Karpas-422 (cell line): ENCODE data around the gene RGS1. TPM values are rescaled to one million over a fixed set of nuclear protein-coding genes. Genes with fewer than 3 reads are reported as not detected.

ENCODE experiments used
- DNase-seq: peaks from one replicate; pipeline ENCODE4 v3.0.0-alpha.2; 2015
- H2AFZ ChIP-seq: fragments of 200-600 bp; sonication (generic); 2 replicates; pipeline ENCODE4 v1.6.1; 2014; ENCODE audit warnings: antibody characterized with exemption, low read length, mixed read lengths
- H3K27ac ChIP-seq: fragments of 200-600 bp; sonication (generic); 2 replicates; pipeline ENCODE4 v1.5.1; 2014; ENCODE audit warnings: mild to moderate bottlenecking, low read length, moderate library complexity
- H3K27me3 ChIP-seq: fragments of 200-600 bp; sonication (generic); 2 replicates; pipeline ENCODE4 v1.6.1; 2014; ENCODE audit warnings: low read length, mixed read lengths
- H3K36me3 ChIP-seq: fragments of 200-600 bp; sonication (generic); 2 replicates; pipeline ENCODE4 v1.6.1; 2014; ENCODE audit warnings: low read length, mixed read lengths; ENCODE audit not compliant: insufficient read depth
- H3K4me1 ChIP-seq: fragments of 200-600 bp; sonication (generic); 2 replicates; pipeline ENCODE4 v1.6.1; 2014; ENCODE audit warnings: mild to moderate bottlenecking, low read length, mixed read lengths
- H3K4me2 ChIP-seq: fragments of 200-600 bp; sonication (generic); 2 replicates; pipeline ENCODE4 v1.6.1; 2014; ENCODE audit warnings: low read length, low read depth, mild to moderate bottlenecking; ENCODE audit not compliant: poor library complexity, severe bottlenecking
- H3K4me3 ChIP-seq: fragments of 200-600 bp; sonication (generic); 2 replicates; pipeline ENCODE4 v1.5.1; 2014; ENCODE audit warnings: mild to moderate bottlenecking, antibody characterized with exemption, low read length, mixed read lengths
- H3K79me2 ChIP-seq: fragments of 200-600 bp; sonication (generic); 2 replicates; pipeline ENCODE4 v1.6.1; 2014; ENCODE audit warnings: mild to moderate bottlenecking, low read length, mixed read lengths
- H3K9ac ChIP-seq: fragments of 200-600 bp; sonication (generic); 2 replicates; pipeline ENCODE4 v1.6.0; 2014; ENCODE audit warnings: low read length
- H3K9me2 ChIP-seq: fragments of 200-600 bp; sonication (generic), shearing (Covaris generic); replicated peaks from 2 replicates; pipeline ENCODE4 v1.6.0; 2014; ENCODE audit warnings: mild to moderate bottlenecking, low read length, moderate library complexity; ENCODE audit not compliant: insufficient read depth
- H3K9me3 ChIP-seq: fragments of 300-700, 200-600 bp; sonication (generic); 2 replicates; pipeline ENCODE4 v1.6.1; 2014; ENCODE audit warnings: low read length, mixed read lengths
- H4K20me1 ChIP-seq: fragments of 200-600 bp; sonication (generic); 2 replicates; pipeline ENCODE4 v1.6.1; 2014; ENCODE audit warnings: mild to moderate bottlenecking, antibody characterized with exemption, low read length, low read depth; ENCODE audit not compliant: insufficient read depth
- total RNA-seq: library from RNA; depleted of rRNA; stranded (reverse); fragments of >200 nt; shearing (Covaris generic); gene quantifications from 2 replicates; pipeline ENCODE4 v1.2.3, GENCODE V29; 2014; ENCODE audit warnings: low replicate concordance

RGS1 gene
- total RNA-seq, 1 experiment from 2014 or later: 3.5 TPM

DNA sequence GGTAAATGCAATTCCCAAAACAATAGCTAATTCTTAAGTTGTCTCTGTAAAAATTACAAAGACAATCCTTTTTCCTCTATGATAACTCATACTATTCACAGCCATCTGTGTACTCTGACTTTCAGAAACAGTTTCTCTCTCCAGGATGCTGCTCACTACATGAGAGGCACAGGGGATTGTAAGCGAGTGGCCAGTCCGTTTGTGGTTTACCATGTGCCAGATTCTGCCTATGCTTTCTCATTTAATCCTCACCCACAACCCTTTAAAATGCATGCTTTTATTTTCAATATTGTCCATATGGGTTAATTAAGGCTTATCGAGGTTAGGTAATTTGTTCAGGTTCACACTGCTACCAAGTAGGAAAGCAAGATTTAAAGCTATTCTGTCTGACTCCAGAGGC, 23.0 kb downstream of the RGS1 start:
- Histone ChIP-seq H3K4me3 (no peak overlapping the region), H3K9me3 (no peaks in the 10 kb centered on the region), H3K36me3 (no peaks in the 10 kb centered on the region), H3K9me2 (no peaks in the 10 kb centered on the region), H3K4me1 (peaks cover 11% of the 10 kb centered on the region), H3K79me2 (no peaks in the 10 kb centered on the region), H3K27ac (no peak overlapping the region), H4K20me1 (no peaks in the 10 kb centered on the region), H2AFZ (no peak overlapping the region), H3K9ac (no peak overlapping the region), H3K4me2 (no peak overlapping the region), H3K27me3 (no peaks in the 10 kb centered on the region)
- no peak for DNase-seq

DNA sequence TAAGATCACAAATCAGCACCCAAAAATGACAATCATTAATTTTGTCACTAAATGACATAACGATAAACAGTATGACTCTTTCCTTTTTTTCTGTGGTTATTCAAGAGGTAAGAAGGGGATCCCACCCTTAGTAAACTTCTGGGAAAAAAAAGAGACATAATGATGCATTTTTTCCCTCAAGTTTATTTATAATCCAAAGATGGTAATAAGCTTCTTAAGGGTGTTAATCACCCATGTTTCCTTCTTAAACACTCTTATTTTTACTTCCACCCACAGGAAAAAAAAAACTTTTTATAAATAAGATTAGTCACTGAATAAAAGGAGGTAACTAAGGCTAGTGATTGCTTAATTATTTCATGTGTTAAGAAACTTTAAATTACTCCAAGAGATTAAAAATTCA, 24.7 kb downstream of the RGS1 start:
- Histone ChIP-seq H3K27me3 (no peaks in the 10 kb centered on the region), H4K20me1 (no peaks in the 10 kb centered on the region), H3K4me3 (no peak overlapping the region), H2AFZ (no peak overlapping the region), H3K79me2 (no peaks in the 10 kb centered on the region), H3K9me3 (no peaks in the 10 kb centered on the region), H3K27ac (no peak overlapping the region), H3K36me3 (no peaks in the 10 kb centered on the region), H3K4me2 (no peak overlapping the region), H3K9ac (no peak overlapping the region), H3K4me1 (peaks cover 21% of the 10 kb centered on the region), H3K9me2 (no peaks in the 10 kb centered on the region)
- no peak for DNase-seq

DNA sequence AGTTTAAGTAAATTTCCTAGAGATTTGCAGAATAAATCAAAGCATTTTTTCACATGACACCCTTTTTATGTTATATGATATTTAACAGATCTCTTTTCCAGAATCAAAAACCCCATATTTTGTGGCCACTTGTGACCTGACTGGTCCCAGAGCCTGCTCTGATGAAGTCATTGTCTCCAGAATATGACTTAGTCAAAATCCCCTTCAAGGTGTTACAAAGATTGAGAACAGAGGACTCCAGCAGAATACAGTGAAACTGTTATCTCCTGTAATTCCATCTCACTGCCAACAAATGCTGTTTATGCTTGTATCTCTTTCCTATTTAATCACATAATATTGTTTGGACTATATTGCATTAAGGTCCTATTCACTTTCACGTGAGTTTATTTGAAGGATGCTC, 25.6 kb downstream of the RGS1 start:
- Histone ChIP-seq H3K27me3 (no peaks in the 10 kb centered on the region), H3K27ac (no peak overlapping the region), H3K9me3 (no peaks in the 10 kb centered on the region), H3K9ac (no peak overlapping the region), H3K4me1 (peaks cover 25% of the 10 kb centered on the region), H4K20me1 (no peaks in the 10 kb centered on the region), H2AFZ (no peak overlapping the region), H3K4me3 (no peak overlapping the region), H3K79me2 (no peaks in the 10 kb centered on the region), H3K4me2 (no peak overlapping the region), H3K36me3 (no peaks in the 10 kb centered on the region), H3K9me2 (no peaks in the 10 kb centered on the region)
- DNase-seq: peak; percentile 34

DNA sequence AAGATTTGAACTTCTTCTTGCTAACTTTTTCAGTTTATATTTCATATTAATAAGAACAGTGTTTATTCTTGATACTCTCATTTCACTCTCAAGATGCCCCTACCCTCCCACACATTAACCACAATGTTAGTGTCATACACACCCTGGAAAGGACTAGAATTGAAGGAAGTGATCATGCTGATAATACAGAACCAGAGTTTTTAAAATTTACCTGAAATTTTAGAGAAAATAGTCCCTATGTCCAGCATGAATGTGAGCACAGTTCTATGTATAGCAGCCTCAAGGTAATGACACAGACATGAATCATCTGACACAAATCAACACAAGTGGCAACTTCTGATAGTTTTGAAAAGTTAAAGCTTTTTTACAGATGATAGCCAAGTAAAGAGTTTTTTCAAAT, 26.0 kb downstream of the RGS1 start:
- H3K4me3 ChIP-seq: no peak overlapping the region
- no peaks in the 10 kb centered on the region for H4K20me1 ChIP-seq
- H3K9me2 ChIP-seq: no peaks in the 10 kb centered on the region
- H3K27me3 ChIP-seq: no peaks in the 10 kb centered on the region
- H3K4me1 ChIP-seq: peaks cover 28% of the 10 kb centered on the region
- H3K9ac ChIP-seq: no peak overlapping the region
- no peaks in the 10 kb centered on the region for H3K79me2 ChIP-seq
- no peaks in the 10 kb centered on the region for H3K36me3 ChIP-seq
- H3K4me2 ChIP-seq: no peak overlapping the region
- peak; percentile 16 for DNase-seq
- H3K9me3 ChIP-seq: no peaks in the 10 kb centered on the region
- no peak overlapping the region for H2AFZ ChIP-seq
- H3K27ac ChIP-seq: no peak overlapping the region

DNA sequence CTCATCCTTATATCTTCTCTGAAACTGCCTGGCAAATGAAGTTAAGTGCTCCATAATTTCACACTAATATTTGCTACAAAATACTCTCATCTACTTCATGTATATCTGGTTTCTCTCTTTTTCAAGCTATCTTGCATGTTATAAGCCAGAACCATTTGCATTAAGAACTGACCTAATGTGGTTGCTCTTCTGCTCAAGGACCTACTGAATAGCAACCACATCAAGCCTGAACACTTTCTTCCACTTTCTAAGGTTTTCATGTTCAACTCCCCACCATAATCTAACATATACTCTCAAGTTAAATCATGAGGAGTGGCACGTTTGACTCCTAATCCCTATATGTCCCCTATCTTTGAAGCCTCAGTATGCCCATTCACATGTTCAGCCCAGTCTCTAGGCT, 27.2 kb downstream of the RGS1 start:
- H3K4me2 ChIP-seq: no peak overlapping the region
- no peaks in the 10 kb centered on the region for H4K20me1 ChIP-seq
- H2AFZ ChIP-seq: no peak overlapping the region; the same call in 1 of the 2 replicates
- H3K79me2 ChIP-seq: no peaks in the 10 kb centered on the region
- H3K27ac ChIP-seq: no peak overlapping the region
- H3K4me1 ChIP-seq: peaks cover 30% of the 10 kb centered on the region
- no peaks in the 10 kb centered on the region for H3K27me3 ChIP-seq
- H3K9me3 ChIP-seq: no peaks in the 10 kb centered on the region
- no peaks in the 10 kb centered on the region for H3K9me2 ChIP-seq
- H3K9ac ChIP-seq: no peak overlapping the region
- no peak overlapping the region for H3K4me3 ChIP-seq
- peak; percentile 30 for DNase-seq
- H3K36me3 ChIP-seq: no peaks in the 10 kb centered on the region

DNA sequence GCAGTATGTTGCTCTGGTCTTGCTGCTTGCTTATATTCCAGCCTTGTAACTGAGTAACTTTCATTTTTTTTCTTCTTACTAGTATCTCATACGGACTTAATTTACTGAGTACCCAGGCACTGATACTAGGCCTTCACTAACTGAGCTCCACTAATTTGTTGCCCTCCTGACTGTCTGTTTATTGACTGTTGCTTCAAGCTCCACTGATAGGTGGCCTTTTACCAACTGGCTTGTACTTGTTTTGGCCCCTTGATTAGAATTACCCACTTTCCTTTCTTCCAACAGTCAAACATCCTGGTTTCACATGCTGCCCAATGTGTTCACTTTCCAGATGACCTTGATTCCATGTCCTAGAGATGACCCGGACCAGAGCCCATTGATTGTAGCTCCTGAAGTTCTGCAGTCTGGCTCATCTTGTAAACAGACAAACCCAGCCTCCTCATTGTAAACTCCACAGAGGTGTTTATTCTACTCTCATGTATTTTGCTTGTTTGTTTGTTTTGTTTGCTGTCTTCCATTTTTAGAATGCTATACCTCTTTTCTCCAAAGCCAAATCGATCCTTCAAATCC, 27.7 kb downstream of the RGS1 start:
- no peaks in the 10 kb centered on the region for H4K20me1 ChIP-seq
- H3K27me3 ChIP-seq: no peaks in the 10 kb centered on the region
- DNase-seq: no peak
- no peak overlapping the region for H3K4me3 ChIP-seq
- H3K4me1 ChIP-seq: peaks cover 36% of the 10 kb centered on the region
- H2AFZ ChIP-seq: no peak overlapping the region; the same call in 1 of the 2 replicates
- H3K27ac ChIP-seq: no peak overlapping the region
- H3K4me2 ChIP-seq: no peak overlapping the region
- no peaks in the 10 kb centered on the region for H3K9me2 ChIP-seq
- no peak overlapping the region for H3K9ac ChIP-seq
- H3K79me2 ChIP-seq: no peaks in the 10 kb centered on the region
- no peaks in the 10 kb centered on the region for H3K9me3 ChIP-seq
- no peaks in the 10 kb centered on the region for H3K36me3 ChIP-seq

DNA sequence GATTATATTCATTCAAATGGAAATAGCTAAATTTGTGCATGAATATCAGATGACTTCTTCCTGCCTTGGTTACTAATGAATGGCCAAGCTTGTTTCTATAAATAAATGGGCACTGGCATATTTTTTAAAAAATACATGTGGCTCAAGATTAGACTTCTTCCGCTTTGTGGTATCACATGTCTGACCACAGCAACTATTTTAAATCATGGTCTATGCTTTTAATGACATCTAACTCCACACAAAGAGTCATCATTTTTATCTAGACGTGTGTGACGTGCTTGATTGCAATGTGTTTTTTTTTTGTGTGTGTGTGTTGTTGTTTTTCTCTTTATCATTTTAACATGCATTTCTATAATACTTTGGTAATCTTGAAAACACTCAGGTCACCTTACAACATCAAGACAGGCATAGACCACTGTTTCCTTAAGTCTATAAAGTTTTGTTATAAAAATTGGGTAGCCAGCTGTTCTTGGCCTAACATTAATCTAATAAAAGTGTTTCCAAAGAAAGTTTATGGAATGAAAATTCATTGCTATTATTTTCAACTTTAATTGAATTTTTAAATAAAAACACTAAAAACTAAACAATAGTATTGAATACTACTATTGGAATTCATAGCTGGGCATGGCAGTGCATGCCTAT, 29.5 kb downstream of the RGS1 start:
- Histone ChIP-seq H3K9me3 (no peaks in the 10 kb centered on the region), H4K20me1 (no peaks in the 10 kb centered on the region), H3K27me3 (no peaks in the 10 kb centered on the region), H3K9ac (no peak overlapping the region), H3K4me3 (peak overlapping the region; percentile 11; the same call in 1 of the 2 replicates), H3K36me3 (no peaks in the 10 kb centered on the region), H3K9me2 (no peaks in the 10 kb centered on the region), H3K27ac (no peak overlapping the region), H3K79me2 (no peaks in the 10 kb centered on the region), H2AFZ (peak overlapping the region; percentile 66; the same call in 1 of the 2 replicates), H3K4me2 (peak overlapping the region; percentile 59), H3K4me1 (peaks cover 52% of the 10 kb centered on the region)
- peak; percentile 73 for DNase-seq

DNA sequence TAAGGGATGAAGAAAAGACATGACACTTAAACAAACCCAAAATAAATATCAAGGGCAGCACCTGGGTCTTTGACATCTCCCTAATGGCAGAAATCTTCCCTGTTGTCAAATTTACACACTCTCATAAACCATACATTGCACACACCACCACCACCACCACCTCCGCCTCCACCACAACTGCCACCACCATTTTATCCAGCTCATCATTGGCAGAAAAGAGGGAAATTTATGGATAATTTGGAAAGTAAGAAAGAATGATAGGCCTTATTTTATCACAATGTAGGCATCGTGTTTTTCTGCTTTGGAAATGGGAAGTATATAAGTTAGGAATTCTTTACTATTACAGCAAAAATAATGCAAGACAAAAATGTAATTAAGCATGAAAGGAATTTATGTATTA, 33.1 kb downstream of the RGS1 start:
- Histone ChIP-seq H3K4me2 (peak overlapping the region; percentile 82), H3K9me2 (no peaks in the 10 kb centered on the region), H3K79me2 (0 out of 2 replicates have a peak, but pooled peaks cover 3% of the 10 kb centered on the region), H3K9me3 (no peaks in the 10 kb centered on the region), H3K36me3 (no peaks in the 10 kb centered on the region), H3K27ac (peak overlapping the region; percentile 90), H3K27me3 (no peaks in the 10 kb centered on the region), H3K9ac (peak overlapping the region; percentile 38), H4K20me1 (no peaks in the 10 kb centered on the region), H3K4me3 (peak overlapping the region; percentile 0; the same call in 1 of the 2 replicates), H2AFZ (peak overlapping the region; percentile 35; the same call in 1 of the 2 replicates), H3K4me1 (peaks cover 77% of the 10 kb centered on the region)
- no peak for DNase-seq
